Activated CD8-positive, alpha-beta memory T cell treated with anti-CD3 and anti-CD28 coated beads, Interleukin-2, amount 10 ng/mL, durations not matched to agents 7 days and 5 days (primary cell): Measurements from ENCODE around the gene SGF29. TPM values are rescaled to one million over a fixed set of nuclear protein-coding genes. Genes with fewer than 3 reads are reported as not detected.
A peak's percentile ranks its signal among the peaks of the same experiment; 100 is the strongest.
"Not testable (repeated sequence)": the region's sequence is repeated elsewhere in the genome, so short reads cannot be mapped to it uniquely, and the experiment has no call there.

Experiments used
- ATAC-seq: fragments of 150-1000 bp; cut with Tn5 transposase; one replicate; pipeline ENCODE4 v1.10.0; 2021; ENCODE audit warnings: moderate library complexity
- CTCF ChIA-PET: fragments of 350-600 bp; sonication (Branson Sonifier 250); formaldehyde crosslinking; loops from one replicate; lab custom pipeline; 2021; ENCODE audit warnings: antibody characterized with exemption; lab: Charles Lee
- DNase-seq: peaks from one replicate; pipeline ENCODE4 v3.0.0-alpha.2; 2020
- H3K27ac Mint-ChIP-seq: one replicate; pipeline ENCODE4 v1.8.0; 2021; ENCODE audit warnings: mild to moderate bottlenecking, mixed read lengths
- H3K27me3 Mint-ChIP-seq: one replicate; pipeline ENCODE4 v1.8.0; 2021; ENCODE audit warnings: mixed read lengths
- H3K36me3 Mint-ChIP-seq: one replicate; pipeline ENCODE4 v1.8.0; 2021; ENCODE audit warnings: mild to moderate bottlenecking, mixed read lengths
- H3K4me1 Mint-ChIP-seq: one replicate; pipeline ENCODE4 v1.8.0; 2021; ENCODE audit warnings: mixed read lengths
- H3K4me3 Mint-ChIP-seq: one replicate; pipeline ENCODE4 v1.8.0; 2021; ENCODE audit warnings: mild to moderate bottlenecking, moderate library complexity, mixed read lengths
- H3K9me3 Mint-ChIP-seq: one replicate; pipeline ENCODE4 v1.8.0; 2022; ENCODE audit warnings: low read depth, mixed read lengths
- total RNA-seq, 2 experiments: library from RNA; stranded (reverse); gene quantifications; one replicate each; pipeline ENCODE4 v1.2.3, GENCODE V29; 2021

The SGF29 gene
- total RNA-seq, 2 experiments from 2014 or later = 36.4 to 39.9 TPM

DNA sequence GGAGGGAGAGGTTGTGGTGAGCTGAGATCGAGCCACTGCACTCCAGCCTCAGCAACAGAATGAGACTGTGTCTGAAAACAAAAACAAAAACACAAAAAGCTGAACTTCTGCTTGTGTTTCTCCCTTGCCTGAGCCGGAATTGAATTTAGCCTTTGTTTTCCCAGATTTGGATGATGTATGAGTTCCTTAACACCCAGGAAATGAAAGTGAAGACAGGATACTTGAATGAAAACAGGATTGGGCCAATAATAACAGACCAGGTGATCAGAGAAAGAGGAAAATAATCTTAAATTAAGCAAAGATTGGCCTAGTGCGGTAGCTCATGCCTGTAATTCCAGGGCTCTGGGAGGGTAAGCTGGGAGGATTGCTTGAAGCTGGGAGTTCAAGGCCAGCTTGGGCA is 13.4 kb upstream of the SGF29 start:
- Mint-ChIP-seq H3K9me3 (no peaks in the 10 kb centered on the region), H3K27me3 (no peaks in the 10 kb centered on the region), H3K36me3 (no peaks in the 10 kb centered on the region), H3K4me3 (no peak overlapping the region), H3K27ac (no peak overlapping the region), H3K4me1 (peaks cover 9% of the 10 kb centered on the region)
- DNase-seq (no peak), ATAC-seq (no peak)
- CTCF ChIA-PET = interaction anchor here (1.4 kb wide), 1 partner anchor 26 kb away, joined by 3 read pairs; no protein-coding TSS in a partner anchor

GRCh38 chr16:28542646-28543045 is 11.1 kb upstream of the SGF29 start:
- no peak for ATAC-seq
- Mint-ChIP-seq H3K9me3 (no peaks in the 10 kb centered on the region), H3K27me3 (no peaks in the 10 kb centered on the region), H3K36me3 (no peaks in the 10 kb centered on the region), H3K27ac (no peak overlapping the region), H3K4me1 (peaks cover 6% of the 10 kb centered on the region), H3K4me3 (no peak overlapping the region)
- DNase-seq = no peak
- CTCF ChIA-PET = no interaction called here

DNA sequence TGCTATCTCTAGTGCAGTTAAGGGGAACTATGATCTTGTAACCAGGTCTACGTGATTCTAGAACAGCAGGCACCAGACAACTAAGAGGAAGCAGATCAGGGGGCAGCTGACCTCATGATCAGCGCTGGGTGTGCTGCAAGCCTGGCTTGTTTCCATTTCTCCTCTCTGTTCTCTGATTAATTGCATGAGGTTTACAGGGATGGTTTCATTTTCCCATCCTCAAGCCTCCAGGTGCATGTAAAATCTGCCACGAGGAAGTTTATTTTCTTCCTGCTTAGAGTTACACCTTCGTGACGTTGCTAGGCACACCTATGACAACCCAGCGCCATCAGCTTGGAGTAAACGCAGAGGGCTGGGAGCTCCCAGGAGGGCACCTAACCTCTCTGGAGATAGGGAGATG is 10.6 kb upstream of the SGF29 start:
- Mint-ChIP-seq H3K27me3 (peaks cover 2% of the 10 kb centered on the region), H3K36me3 (no peaks in the 10 kb centered on the region), H3K9me3 (no peaks in the 10 kb centered on the region), H3K4me3 (no peak overlapping the region), H3K4me1 (peaks cover 6% of the 10 kb centered on the region), H3K27ac (no peak overlapping the region)
- CTCF ChIA-PET = no interaction called here
- no peak for DNase-seq
- ATAC-seq = no peak

- H3K4me3 Mint-ChIP-seq = no peak overlapping the region
- peaks cover 2% of the 10 kb centered on the region for H3K27me3 Mint-ChIP-seq
- H3K9me3 Mint-ChIP-seq = no peaks in the 10 kb centered on the region
- no peak for ATAC-seq
- H3K4me1 Mint-ChIP-seq = peaks cover 10% of the 10 kb centered on the region
- H3K27ac Mint-ChIP-seq = no peak overlapping the region
- H3K36me3 Mint-ChIP-seq = no peaks in the 10 kb centered on the region
- CTCF ChIA-PET = no interaction called here
- no peak for DNase-seq
Observed at GRCh38 chr16:28544998-28545397, 8.7 kb upstream of the SGF29 start.

DNA sequence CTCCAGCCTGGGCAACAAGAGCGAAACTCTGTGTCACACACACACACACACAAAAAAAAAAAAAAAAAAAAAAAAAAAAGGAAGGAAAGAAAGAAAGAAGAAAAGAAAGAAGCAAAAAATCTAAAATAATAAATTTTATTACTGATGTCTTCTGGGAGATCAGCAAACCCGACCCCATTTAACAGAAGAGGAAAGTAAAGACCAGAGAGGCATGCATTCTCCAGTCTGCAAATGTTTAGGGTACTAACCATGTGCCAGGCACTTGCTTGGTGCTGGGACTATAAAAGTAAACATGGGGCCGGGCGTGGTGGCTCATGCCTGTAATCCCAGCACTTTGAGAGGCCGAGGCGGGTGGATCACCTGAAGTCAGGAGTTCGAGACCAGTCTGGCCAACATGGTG is 7.8 kb upstream of the SGF29 start:
- DNase-seq, H3K4me1 Mint-ChIP-seq, H3K27me3 Mint-ChIP-seq, H3K4me3 Mint-ChIP-seq, ATAC-seq, H3K36me3 Mint-ChIP-seq, CTCF ChIA-PET, H3K27ac Mint-ChIP-seq, H3K9me3 Mint-ChIP-seq: not testable (repeated sequence)

DNA sequence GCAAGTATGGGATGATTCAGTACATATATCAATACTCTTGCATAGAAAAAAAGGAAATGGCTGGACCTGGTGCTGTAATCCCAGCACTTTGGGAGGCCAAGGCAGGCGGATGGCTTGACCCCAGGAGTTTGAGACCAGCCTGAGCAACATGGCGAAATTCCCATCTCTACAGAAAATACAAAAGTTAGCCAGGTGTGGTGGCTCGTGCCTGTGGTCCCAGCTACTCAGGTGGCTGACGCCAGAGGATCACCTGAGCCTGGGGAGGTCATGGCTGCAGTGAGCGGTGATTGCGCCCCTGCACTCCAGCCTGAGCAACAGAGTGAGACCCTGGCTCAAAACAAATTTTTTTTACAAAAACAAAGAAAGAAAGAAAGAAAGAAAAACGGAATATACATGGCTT is 7.1 kb upstream of the SGF29 start:
- no peaks in the 10 kb centered on the region for H3K9me3 Mint-ChIP-seq
- H3K36me3 Mint-ChIP-seq = no peaks in the 10 kb centered on the region
- H3K27ac Mint-ChIP-seq = no peak overlapping the region
- H3K27me3 Mint-ChIP-seq = peaks cover 2% of the 10 kb centered on the region
- DNase-seq (no peak), ATAC-seq (no peak)
- H3K4me1 Mint-ChIP-seq = peaks cover 7% of the 10 kb centered on the region
- no peak overlapping the region for H3K4me3 Mint-ChIP-seq
- CTCF ChIA-PET = no interaction called here

DNA sequence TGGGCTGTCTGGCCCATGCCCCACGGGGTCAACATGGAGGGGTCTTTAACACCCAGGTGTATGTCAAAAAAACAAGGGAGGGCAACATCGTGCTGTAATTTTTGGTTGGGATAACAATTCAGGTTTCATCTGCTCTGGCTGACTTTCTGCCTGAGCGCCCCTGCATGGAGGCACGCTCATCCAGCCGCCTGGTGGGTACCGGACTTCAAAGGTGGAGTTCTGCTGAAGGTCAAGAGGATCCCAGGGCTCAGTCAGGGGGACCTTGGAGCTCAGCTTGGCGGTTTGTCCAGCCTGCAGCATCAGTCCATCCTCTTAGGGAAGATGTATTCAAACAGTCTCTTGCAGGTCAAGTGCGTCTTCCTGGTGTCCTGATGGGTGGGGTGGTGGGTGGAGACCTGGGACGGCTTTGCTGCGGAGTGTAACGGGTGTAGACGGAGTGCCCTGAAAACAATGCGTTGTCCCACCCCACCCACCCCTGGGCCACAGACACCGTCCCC is 5.4 kb upstream of the SGF29 start:
- CTCF ChIA-PET = interaction anchor here (0.9 to 2.1 kb wide), 2 partner anchors 54 to 397 kb away, joined by 4 to 6 read pairs; partner anchors contain the start of gene APOBR
- DNase-seq (no peak), ATAC-seq (no peak)

GRCh38 chr16:28549301-28549899 is 4.3 kb upstream of the SGF29 start:
- DNase-seq = no peak
- no peaks in the 10 kb centered on the region for H3K36me3 Mint-ChIP-seq
- peaks cover 12% of the 10 kb centered on the region for H3K4me1 Mint-ChIP-seq
- H3K27me3 Mint-ChIP-seq = peaks cover 2% of the 10 kb centered on the region
- ATAC-seq = no peak
- H3K4me3 Mint-ChIP-seq = no peak overlapping the region
- H3K9me3 Mint-ChIP-seq = no peaks in the 10 kb centered on the region
- peak overlapping the region; percentile 2 for H3K27ac Mint-ChIP-seq
- CTCF ChIA-PET = interaction anchor here (1.1 to 2.1 kb wide), 4 partner anchors 15 to 396 kb away, joined by 3 to 6 read pairs (median 4); no protein-coding TSS in a partner anchor

More for the DNA sequence above, 5.4 kb upstream of the SGF29 start:
- H3K27me3 Mint-ChIP-seq = peaks cover 2% of the 10 kb centered on the region
- H3K4me3 Mint-ChIP-seq = no peak overlapping the region
- H3K4me1 Mint-ChIP-seq = peaks cover 9% of the 10 kb centered on the region
- no peaks in the 10 kb centered on the region for H3K9me3 Mint-ChIP-seq
- H3K27ac Mint-ChIP-seq = no peak overlapping the region
- H3K36me3 Mint-ChIP-seq = no peaks in the 10 kb centered on the region

- CTCF ChIA-PET = interaction anchor here (1.1 to 1.7 kb wide), 4 partner anchors 31 to 69 kb away, joined by 3 to 4 read pairs (median 3); partner anchors contain the start of gene IL27
- no peak for DNase-seq
- H3K4me1 Mint-ChIP-seq = peaks cover 29% of the 10 kb centered on the region
- H3K4me3 Mint-ChIP-seq = peak overlapping the region; percentile 81
- ATAC-seq = no peak
- no peaks in the 10 kb centered on the region for H3K27me3 Mint-ChIP-seq
- no peaks in the 10 kb centered on the region for H3K9me3 Mint-ChIP-seq
- H3K36me3 Mint-ChIP-seq = peaks cover 27% of the 10 kb centered on the region
- peak overlapping the region; percentile 79 for H3K27ac Mint-ChIP-seq
Observed at GRCh38 chr16:28554634-28555423, 1.1 kb downstream of the SGF29 start.

DNA sequence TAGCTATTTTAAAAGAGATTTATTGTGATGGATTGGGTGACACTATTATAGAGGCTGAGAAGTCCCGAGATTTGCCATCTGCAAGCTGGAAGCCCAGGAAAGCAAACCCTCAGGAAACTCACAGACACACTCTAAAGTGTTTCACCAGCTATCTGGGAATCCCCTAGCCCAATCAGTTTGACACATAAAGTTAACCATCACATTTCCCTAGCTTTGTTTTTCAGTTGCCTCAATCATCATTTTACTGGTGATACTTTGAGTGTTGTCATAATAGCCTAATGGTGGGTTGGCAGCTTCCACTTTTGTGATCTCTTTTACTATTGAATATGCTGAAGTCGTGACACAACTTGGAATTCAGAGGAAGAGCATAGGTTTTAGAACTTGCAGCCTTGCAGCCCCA is 1.8 kb downstream of the SGF29 start:
- CTCF ChIA-PET = interaction anchor here (1.7 kb wide), 1 partner anchor 62 kb away, joined by 4 read pairs; no protein-coding TSS in a partner anchor
- ATAC-seq (no peak), DNase-seq (no peak)
- Mint-ChIP-seq H3K9me3 (no peaks in the 10 kb centered on the region), H3K4me1 (peaks cover 30% of the 10 kb centered on the region), H3K36me3 (peaks cover 28% of the 10 kb centered on the region), H3K27me3 (no peaks in the 10 kb centered on the region), H3K27ac (no peak overlapping the region), H3K4me3 (no peak overlapping the region)

- CTCF ChIA-PET = no interaction called here
- Mint-ChIP-seq H3K27me3 (no peaks in the 10 kb centered on the region), H3K4me3 (no peak overlapping the region), H3K9me3 (no peaks in the 10 kb centered on the region), H3K27ac (no peak overlapping the region), H3K36me3 (peaks cover 28% of the 10 kb centered on the region), H3K4me1 (peaks cover 33% of the 10 kb centered on the region)
- no peak for DNase-seq
- no peak for ATAC-seq
Observed at GRCh38 chr16:28556914-28557320, 3.2 kb downstream of the SGF29 start.

DNA sequence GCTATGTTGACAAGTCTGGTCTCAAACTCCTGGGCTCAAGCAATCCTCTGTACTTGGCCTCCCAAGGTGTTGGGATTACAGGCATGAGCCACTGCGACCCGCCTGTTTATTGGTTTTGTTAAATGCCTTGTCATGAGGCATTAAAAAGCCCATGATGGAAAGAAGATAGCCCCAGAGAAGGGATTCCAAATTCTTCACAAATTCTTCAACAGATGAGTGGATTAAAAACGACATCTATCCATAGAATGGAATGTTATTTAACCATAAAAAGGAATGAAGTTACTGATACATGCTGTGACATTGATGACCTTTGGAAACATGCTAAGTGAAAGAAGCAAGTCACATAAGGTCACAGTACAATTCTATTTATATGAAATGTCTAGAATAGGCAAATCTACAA is 4.7 kb downstream of the SGF29 start:
- Mint-ChIP-seq H3K9me3 (no peaks in the 10 kb centered on the region), H3K27me3 (no peaks in the 10 kb centered on the region), H3K36me3 (peaks cover 28% of the 10 kb centered on the region), H3K27ac (no peak overlapping the region), H3K4me1 (peaks cover 38% of the 10 kb centered on the region), H3K4me3 (no peak overlapping the region)
- CTCF ChIA-PET = interaction anchor here (1.0 kb wide), 1 partner anchor 232 kb away, joined by 3 read pairs; no protein-coding TSS in a partner anchor
- ATAC-seq = no peak
- DNase-seq = no peak

GRCh38 chr16:28561557-28562187 is 8.0 kb downstream of the SGF29 start:
- DNase-seq = no peak
- Mint-ChIP-seq H3K4me1 (peaks cover 23% of the 10 kb centered on the region), H3K4me3 (no peak overlapping the region), H3K27me3 (no peaks in the 10 kb centered on the region), H3K27ac (no peak overlapping the region), H3K9me3 (peaks cover 6% of the 10 kb centered on the region), H3K36me3 (peaks cover 40% of the 10 kb centered on the region)
- CTCF ChIA-PET = no interaction called here
- no peak for ATAC-seq
